Memory B cell (primary cell): Measurements from ENCODE around the gene ACP4.
"Not testable (repeated sequence)": the region's sequence is repeated elsewhere in the genome, so short reads cannot be mapped to it uniquely, and the experiment has no call there.

Experiments
- ATAC-seq: fragments of 150-1000 bp; cut with Tn5 transposase; 2 replicates; pipeline ENCODE4 v1.10.0; 2021; ENCODE audit warnings: low read depth, mild to moderate bottlenecking, moderate library complexity
- DNase-seq, 2 donors: peaks; one replicate each; pipeline ENCODE4 v3.0.0; 2022; ENCODE audit warnings: low spot score in 2 of 2
- H3K27ac Mint-ChIP-seq: one replicate; pipeline ENCODE4 v1.8.0; 2022; ENCODE audit warnings: mild to moderate bottlenecking, moderate library complexity, mixed read lengths
- H3K27me3 Mint-ChIP-seq: one replicate; pipeline ENCODE4 v1.8.0; 2022; ENCODE audit warnings: mixed read lengths
- H3K36me3 Mint-ChIP-seq: one replicate; pipeline ENCODE4 v1.8.0; 2022; ENCODE audit warnings: mild to moderate bottlenecking, mixed read lengths
- H3K4me1 Mint-ChIP-seq: one replicate; pipeline ENCODE4 v1.8.0; 2022; ENCODE audit warnings: mixed read lengths
- H3K4me3 Mint-ChIP-seq: one replicate; pipeline ENCODE4 v1.8.0; 2022; ENCODE audit warnings: mild to moderate bottlenecking, moderate library complexity, mixed read lengths
- H3K9me3 Mint-ChIP-seq: one replicate; pipeline ENCODE4 v1.8.0; 2022; ENCODE audit warnings: mixed read lengths

Gene ACP4

DNA sequence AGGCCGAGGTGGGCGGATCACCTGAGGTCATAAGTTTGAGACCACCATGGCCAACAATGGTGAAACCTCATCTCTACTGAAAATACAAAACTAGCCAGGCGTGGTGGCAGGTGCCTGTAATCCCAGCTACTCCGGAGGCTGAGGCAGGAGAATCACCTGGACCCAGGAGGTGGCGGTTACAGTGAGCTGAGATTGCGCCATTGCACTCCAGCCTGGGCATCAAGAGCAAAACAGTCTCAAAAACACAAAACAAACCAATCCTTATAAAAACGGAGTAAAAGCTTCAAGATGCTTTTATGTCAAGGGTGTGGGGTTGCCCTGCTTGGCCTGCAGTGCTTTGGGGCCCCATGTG, 7.2 kb downstream of the ACP4 start:
- H3K4me1 Mint-ChIP-seq, result peaks cover 12% of the 10 kb centered on the region
- ATAC-seq (no peak), DNase-seq (no peak)
- H3K36me3 Mint-ChIP-seq, result peaks cover 13% of the 10 kb centered on the region
- no peak overlapping the region for H3K27ac Mint-ChIP-seq
- no peaks in the 10 kb centered on the region for H3K27me3 Mint-ChIP-seq
- no peak overlapping the region for H3K4me3 Mint-ChIP-seq
- no peaks in the 10 kb centered on the region for H3K9me3 Mint-ChIP-seq

DNA sequence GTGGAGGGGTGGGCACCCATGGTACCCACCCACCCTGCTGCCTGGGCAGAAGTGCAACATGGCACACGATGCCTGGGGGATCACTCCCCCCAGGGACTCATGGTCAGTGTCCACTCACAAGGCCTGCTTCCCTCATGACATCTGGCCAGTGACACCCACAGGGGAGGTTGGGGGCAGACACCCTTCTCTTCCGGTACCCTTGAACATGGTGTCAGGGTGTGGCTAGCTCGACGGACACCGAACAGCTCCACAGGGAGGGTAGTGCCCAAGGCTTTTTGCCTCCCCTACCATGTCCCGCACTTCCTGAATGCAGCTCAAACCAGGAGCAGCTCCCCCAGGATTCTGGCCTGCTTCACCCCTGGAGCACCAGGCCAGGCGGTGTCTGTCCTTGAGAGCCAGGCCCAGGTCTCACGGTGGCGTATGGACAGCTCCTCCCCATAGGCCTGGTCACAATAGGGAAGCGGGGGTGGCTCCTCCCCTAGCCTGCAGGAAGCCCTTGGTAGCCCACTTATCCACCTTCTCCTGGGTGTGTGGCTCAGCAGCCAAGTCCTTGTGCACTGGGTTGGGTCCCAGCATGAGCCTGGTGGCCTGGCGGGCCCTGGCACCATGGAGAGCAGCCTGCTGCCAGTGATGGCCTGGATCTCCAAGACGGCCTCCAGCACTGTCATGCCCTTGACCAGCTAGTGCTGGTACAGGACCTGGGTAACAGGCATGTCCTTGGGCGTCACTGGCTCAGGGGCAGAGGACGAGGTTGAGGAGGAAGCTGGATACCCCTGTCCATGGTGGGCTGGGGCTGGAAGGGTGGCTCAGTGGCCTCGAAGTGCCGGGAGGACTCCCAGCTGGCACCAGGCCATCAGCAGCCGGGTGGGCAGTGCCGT, 7.8 kb downstream of the ACP4 start:
- Mint-ChIP-seq H3K27me3 (no peaks in the 10 kb centered on the region), H3K36me3 (peaks cover 13% of the 10 kb centered on the region), H3K9me3 (no peaks in the 10 kb centered on the region), H3K27ac (no peak overlapping the region), H3K4me1 (peaks cover 16% of the 10 kb centered on the region), H3K4me3 (no peak overlapping the region)
- no peak for DNase-seq
- ATAC-seq, result no peak

DNA sequence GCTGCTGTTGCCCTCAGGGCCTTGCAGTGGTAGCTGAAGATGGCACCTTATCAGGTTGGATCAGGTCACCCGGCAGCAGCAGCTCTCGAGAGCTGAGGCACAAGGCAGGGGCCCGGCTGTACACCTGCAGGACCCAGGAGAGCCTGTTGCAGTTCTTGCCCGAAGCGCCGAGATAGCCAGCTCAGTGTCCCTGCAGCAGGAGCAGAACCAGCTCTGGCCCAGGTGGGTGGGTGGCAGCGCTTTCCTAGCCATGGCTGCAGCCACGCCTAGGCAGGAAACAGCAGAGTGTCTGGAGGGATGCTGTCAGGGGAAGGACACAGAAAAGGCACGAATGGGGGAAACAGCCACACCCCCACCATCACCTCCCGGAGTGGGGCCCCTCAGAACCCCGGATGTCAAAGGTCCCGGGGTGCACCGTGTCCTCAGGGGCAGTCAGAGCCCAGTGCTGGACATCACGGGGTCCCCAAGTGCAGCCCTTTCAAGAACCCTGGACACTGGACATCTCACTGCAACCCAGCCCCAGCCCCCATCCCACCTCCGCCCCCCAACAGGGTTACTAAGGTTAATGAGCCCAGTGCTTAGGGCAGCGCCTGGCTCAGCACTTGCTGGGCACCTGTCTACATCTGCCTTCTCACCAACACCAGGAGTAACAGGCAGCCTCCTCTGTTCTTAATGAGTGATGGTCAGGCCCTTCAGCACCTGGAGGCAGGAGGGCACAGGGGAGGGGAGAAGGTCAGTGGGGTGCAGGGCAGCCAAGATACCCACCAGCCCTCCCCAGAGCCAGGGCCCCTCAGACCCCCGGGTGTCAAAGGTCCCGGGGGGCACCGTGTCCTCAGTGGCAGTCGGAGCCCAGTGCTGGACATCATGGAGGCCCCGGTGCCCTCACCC, 8.7 kb downstream of the ACP4 start:
- Mint-ChIP-seq H3K4me1 (peaks cover 24% of the 10 kb centered on the region), H3K36me3 (peaks cover 13% of the 10 kb centered on the region), H3K4me3 (no peak overlapping the region), H3K9me3 (no peaks in the 10 kb centered on the region), H3K27me3 (no peaks in the 10 kb centered on the region), H3K27ac (no peak overlapping the region)
- no peak for ATAC-seq
- DNase-seq, result no peak

DNA sequence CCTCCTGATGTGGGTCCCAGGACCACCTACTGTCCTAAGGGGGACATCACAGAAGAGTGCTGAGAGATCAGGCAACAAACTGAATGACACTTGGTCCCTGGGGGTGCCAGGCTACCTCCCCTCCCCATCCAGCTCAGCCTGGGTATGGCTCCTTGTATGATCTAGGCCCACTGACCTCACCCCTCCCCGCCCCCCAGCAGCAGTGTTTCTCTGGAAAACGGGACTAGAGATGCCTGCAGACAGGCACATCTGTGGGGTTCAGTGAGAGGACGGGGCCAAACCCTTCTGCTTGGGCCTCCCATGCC, 9.3 kb downstream of the ACP4 start:
- no peak for ATAC-seq
- Mint-ChIP-seq H3K4me1 (peaks cover 24% of the 10 kb centered on the region), H3K27ac (no peak overlapping the region), H3K9me3 (no peaks in the 10 kb centered on the region), H3K4me3 (no peak overlapping the region), H3K27me3 (no peaks in the 10 kb centered on the region), H3K36me3 (peaks cover 13% of the 10 kb centered on the region)
- no peak for DNase-seq

DNA sequence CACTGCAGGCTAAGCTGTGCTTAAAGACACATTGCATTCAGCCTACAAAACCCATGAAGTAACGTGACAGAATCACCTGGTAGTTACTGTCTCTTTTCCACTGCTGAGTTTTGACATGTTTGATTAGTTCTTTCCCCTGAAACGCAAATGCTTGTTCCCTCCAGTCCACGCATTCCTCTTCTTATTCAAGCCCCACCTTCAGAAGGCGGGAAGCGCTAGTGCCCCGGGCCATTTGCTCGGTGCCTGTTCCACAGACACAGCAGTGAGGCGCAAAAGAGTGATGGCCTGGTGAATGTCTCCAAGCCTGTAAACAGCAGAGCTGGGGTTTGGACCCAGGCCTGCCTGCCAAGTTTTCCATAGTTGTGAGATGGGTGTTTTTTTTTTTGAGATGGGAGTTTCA, 10.9 kb downstream of the ACP4 start:
- ATAC-seq (no peak), DNase-seq (no peak)
- peaks cover 13% of the 10 kb centered on the region for H3K36me3 Mint-ChIP-seq
- H3K27ac Mint-ChIP-seq, result peak overlapping the region; percentile 9
- H3K4me3 Mint-ChIP-seq, result peak overlapping the region; percentile 15
- no peaks in the 10 kb centered on the region for H3K27me3 Mint-ChIP-seq
- no peaks in the 10 kb centered on the region for H3K9me3 Mint-ChIP-seq
- H3K4me1 Mint-ChIP-seq, result peaks cover 27% of the 10 kb centered on the region

DNA sequence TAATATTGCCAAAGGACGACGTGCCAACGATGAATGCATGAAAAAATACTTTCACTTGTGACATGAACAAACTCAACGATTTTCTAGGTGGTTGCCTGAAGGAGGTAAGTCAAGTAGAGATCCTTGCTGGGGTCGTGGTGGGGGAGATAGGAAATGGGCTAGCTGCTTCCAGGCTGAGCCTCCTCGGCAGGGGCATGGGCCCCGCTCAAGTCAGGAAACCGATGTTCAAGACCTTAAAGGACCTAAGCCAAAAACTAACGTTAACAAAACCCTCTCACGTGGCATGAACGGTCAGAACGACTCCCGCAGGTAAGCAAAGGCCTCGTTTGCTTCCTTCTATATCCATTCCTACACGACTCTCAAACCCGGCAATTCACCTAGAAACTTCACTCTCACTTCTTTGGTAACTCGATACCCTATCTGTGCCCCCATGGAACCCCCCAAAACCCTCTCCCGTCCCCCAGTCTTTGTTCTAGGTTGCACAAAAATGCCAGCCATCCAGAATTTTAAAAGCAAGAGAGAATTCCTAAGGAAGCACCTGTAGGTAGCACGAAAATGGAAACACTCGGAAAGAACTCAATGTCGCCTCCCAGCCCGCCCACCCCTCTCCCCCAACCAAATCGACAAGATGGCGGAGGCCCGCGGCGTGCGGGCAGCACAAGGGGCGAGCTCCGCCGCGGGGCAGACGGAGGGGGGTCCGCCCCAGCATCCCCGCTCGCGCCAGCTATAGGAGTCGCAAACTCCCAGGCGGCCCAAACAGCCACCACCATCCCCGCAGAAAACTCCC, 13.6 kb downstream of the ACP4 start:
- no peaks in the 10 kb centered on the region for H3K9me3 Mint-ChIP-seq
- DNase-seq, result no peak
- peaks cover 11% of the 10 kb centered on the region for H3K36me3 Mint-ChIP-seq
- H3K27ac Mint-ChIP-seq, result peak overlapping the region; percentile 100
- H3K27me3 Mint-ChIP-seq, result no peaks in the 10 kb centered on the region
- ATAC-seq, result peak; percentile 1
- peak overlapping the region; percentile 97 for H3K4me3 Mint-ChIP-seq
- H3K4me1 Mint-ChIP-seq, result peaks cover 28% of the 10 kb centered on the region

DNA sequence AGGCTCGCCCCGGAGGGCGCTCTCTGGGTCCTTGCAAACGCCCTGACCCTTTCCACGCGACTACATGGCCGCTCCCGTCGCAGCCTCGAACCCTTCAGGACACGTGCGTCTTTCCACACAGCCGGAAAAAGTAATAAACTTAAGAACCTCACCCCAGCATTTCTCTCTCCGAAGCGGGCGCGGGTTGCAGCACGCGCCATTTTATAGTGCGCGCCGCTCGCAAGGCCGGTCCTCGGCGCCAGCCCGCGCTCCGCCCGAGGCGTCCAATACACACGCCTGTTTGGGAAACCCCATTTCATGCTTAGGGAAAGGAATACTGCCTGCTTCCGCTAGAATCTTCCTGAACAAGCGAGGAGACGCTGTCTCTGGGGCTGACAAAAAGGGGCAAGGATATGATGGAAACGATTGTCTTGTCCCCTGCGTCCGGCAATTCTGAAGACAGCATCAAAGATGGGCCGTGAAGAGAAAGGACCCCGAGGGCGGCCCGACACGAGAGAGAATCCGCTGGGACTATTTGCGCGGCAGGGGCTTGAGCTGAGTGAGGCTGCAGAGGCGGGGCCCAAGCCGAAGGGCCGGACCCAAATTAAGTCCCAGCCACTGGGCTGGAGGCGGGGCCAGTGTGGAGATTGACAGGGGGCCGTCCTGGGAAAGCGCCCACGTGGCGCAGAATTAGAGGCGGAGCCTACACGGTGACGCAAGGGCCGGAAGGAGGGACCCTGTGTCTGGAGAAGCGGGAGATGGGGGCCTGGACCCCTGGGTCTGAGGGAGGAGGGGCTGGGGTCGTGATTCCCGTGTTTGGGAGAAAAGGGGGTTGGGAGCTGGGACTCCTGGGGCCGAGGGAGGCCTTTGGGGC, 14.4 kb downstream of the ACP4 start:
- no peaks in the 10 kb centered on the region for H3K9me3 Mint-ChIP-seq
- ATAC-seq (peak; percentile 94), DNase-seq (peak; percentile 97 to 98)
- no peaks in the 10 kb centered on the region for H3K27me3 Mint-ChIP-seq
- H3K4me3 Mint-ChIP-seq, result peak overlapping the region; percentile 97
- H3K36me3 Mint-ChIP-seq, result peaks cover 11% of the 10 kb centered on the region
- H3K27ac Mint-ChIP-seq, result peak overlapping the region; percentile 100
- peaks cover 28% of the 10 kb centered on the region for H3K4me1 Mint-ChIP-seq

DNA sequence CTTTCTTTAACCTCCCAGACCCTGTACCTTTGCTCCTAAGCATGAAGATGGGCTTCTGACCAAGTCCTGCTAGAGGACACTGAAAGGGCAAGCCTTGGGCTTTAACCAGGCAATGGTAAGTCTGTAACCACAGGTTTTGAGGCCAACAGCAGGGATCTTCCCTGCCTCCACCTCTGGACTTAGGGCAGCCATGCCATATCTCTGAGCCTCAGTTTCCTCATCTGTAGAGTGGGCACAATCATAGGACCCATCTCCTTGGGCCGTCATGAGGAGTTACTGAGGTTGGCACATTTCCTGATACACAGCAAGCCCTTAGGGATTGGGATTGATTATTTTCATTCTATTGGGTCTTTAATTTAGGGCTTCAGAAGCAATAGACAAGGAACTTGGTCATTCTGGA, 18.6 kb downstream of the ACP4 start:
- Mint-ChIP-seq H3K27me3 (peaks cover 6% of the 10 kb centered on the region), H3K4me1 (peaks cover 10% of the 10 kb centered on the region), H3K4me3 (no peak overlapping the region), H3K27ac (no peak overlapping the region), H3K9me3 (peaks cover 5% of the 10 kb centered on the region), H3K36me3 (no peaks in the 10 kb centered on the region)
- no peak for ATAC-seq
- no peak for DNase-seq

DNA sequence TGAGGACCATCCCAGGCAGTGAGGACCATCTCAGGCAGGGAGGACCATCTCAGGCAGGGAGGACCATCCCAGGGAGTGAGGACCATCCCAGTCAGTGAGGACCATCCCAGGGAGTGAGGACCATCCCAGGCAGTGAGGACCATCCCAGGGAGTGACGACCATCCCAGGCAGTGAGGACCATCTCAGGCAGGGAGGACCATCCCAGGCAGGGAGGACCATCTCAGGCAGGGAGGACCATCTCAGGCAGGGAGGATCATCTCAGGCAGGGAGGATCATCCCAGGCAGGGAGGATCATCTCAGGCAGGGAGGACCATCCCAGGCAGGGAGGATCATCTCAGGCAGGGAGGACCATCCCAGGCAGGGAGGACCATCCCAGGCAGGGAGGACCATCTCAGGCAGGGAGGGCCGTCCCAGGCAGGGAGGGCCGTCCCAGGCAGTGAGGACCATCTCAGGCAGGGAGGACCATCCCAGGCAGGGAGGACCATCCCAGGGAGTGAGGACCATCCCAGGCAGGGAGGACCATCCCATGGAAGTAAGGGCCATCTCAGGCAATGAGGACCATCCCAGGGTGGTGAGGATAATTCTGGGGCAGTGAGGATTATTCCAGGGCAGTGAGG, 21.5 kb downstream of the ACP4 start:
- H3K27me3 Mint-ChIP-seq, ATAC-seq, DNase-seq, H3K27ac Mint-ChIP-seq, H3K4me1 Mint-ChIP-seq, H3K4me3 Mint-ChIP-seq, H3K9me3 Mint-ChIP-seq, H3K36me3 Mint-ChIP-seq: not testable (repeated sequence)

DNA sequence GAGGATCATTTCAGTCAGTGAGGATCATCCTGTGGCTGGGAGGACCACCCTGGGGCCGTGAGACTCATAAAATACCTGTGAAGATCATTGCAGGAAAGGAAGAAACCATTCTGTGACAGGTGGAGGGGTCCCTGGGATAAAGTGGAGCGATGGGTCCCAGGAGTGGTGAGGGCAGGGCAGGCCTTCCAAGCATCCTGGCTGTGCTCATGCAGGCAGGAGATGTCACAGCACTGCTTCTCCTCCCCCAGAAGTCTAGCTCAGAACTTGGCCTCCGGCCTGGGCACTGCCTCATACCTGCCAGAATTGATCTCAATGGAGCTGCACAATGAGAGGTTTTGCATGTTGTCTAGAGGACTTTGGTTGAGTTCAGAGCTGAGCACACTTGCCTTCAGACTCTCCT, 22.3 kb downstream of the ACP4 start:
- Mint-ChIP-seq H3K4me3 (no peak overlapping the region), H3K9me3 (peaks cover 5% of the 10 kb centered on the region), H3K27me3 (peaks cover 6% of the 10 kb centered on the region), H3K4me1 (peaks cover 5% of the 10 kb centered on the region), H3K27ac (no peak overlapping the region), H3K36me3 (no peaks in the 10 kb centered on the region)
- DNase-seq, result no peak
- ATAC-seq, result no peak

DNA sequence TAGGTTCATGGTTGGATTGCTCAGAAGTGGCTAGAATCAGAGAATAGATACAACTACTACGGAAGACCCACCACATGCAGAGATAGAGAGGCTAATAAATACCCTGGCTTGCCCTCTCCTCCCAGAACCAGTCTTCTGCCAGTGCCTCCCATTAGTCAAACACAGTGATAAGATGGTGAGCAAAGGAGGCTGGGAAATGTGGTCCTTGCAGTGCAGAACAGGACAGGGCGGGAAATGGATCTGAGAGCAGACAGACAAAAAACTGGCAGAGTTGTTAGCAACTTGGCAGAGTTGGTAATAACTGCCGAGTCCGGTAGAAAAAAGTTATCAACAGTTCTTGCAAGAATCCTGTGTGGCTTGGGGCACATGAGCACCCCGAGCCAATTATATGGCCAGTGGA, 24.7 kb downstream of the ACP4 start:
- H3K9me3 Mint-ChIP-seq, result peaks cover 3% of the 10 kb centered on the region
- H3K4me3 Mint-ChIP-seq, result no peak overlapping the region
- ATAC-seq (no peak), DNase-seq (no peak)
- H3K4me1 Mint-ChIP-seq, result peaks cover 18% of the 10 kb centered on the region
- H3K36me3 Mint-ChIP-seq, result no peaks in the 10 kb centered on the region
- H3K27ac Mint-ChIP-seq, result no peak overlapping the region
- H3K27me3 Mint-ChIP-seq, result peaks cover 4% of the 10 kb centered on the region

DNA sequence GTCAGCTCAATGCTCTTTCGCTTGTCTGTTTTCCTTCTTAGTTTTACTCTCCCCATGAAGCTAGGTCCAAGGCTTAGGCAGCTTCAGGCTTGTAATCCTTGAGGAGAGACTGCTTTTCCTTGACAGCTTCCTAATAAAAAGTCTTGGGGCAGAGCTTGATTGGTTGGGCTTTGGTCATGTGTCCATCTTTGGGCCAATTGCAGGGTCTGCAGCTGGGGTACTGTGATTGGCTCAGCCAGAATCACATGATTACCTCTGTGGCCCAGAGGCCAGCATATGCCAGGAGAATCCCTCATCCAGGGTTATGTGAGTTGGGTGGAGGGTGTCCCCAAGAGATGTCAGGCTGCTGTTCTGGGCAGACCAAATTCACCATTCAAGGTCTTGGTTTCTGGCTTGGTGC, 25.2 kb downstream of the ACP4 start:
- ATAC-seq (no peak), DNase-seq (no peak)
- H3K27me3 Mint-ChIP-seq, result peaks cover 3% of the 10 kb centered on the region
- H3K27ac Mint-ChIP-seq, result no peak overlapping the region
- no peak overlapping the region for H3K4me3 Mint-ChIP-seq
- H3K36me3 Mint-ChIP-seq, result no peaks in the 10 kb centered on the region
- H3K9me3 Mint-ChIP-seq, result peaks cover 2% of the 10 kb centered on the region
- peaks cover 24% of the 10 kb centered on the region for H3K4me1 Mint-ChIP-seq
